Measurements from ENCODE around the gene BCL7C. TPM values are rescaled to one million over a fixed set of nuclear protein-coding genes. Genes with fewer than 3 reads are reported as not detected.
A peak's percentile ranks its signal among the peaks of the same experiment; 100 is the strongest.

BCL7C gene
- total and polyA plus RNA-seq, 2 of the 13 experiments (the other 11 are each of a cell fraction or from before 2014, with no cell fraction given): 17.7 to 33.8 TPM

GRCh38 chr16:30896889-30897733, 3.2 kb upstream of the BCL7C start (continued):
- TF ChIP-seq TRAFD1 (CRISPR knock-in tag; IDR thresholded peaks at IDR 0.05; ENCODE audit: borderline replicate concordance) (no peak), MED13 (CRISPR knock-in tag; IDR thresholded peaks at IDR 0.05) (no peak), CBFB (CRISPR knock-in tag; IDR thresholded peaks at IDR 0.05) (no peak), RORA (CRISPR knock-in tag; IDR thresholded peaks at IDR 0.05) (no peak), HMGXB4 (CRISPR knock-in tag; IDR thresholded peaks at IDR 0.05; ENCODE audit: borderline replicate concordance in 1 of 2, low read depth in 1 of 2) (no peak; a peak in 1 of 4 replicates), ZBTB38 (CRISPR knock-in tag; IDR thresholded peaks at IDR 0.05) (peak; percentile 21; the same call in 1 of the 2 replicates), SMYD3 (CRISPR knock-in tag; IDR thresholded peaks at IDR 0.05) (no peak), ZNF562 (CRISPR knock-in tag; IDR thresholded peaks at IDR 0.05; ENCODE audit: borderline replicate concordance) (no peak), NCOA1 (CRISPR knock-in tag; IDR thresholded peaks at IDR 0.05) (no peak), LBX2 (CRISPR knock-in tag; IDR thresholded peaks at IDR 0.05; ENCODE audit: borderline replicate concordance) (no peak), ZNF30 (CRISPR knock-in tag; IDR thresholded peaks at IDR 0.05) (no peak), MAF1 (CRISPR knock-in tag; IDR thresholded peaks at IDR 0.05; ENCODE audit: borderline replicate concordance) (no peak), ZMYM3 (CRISPR knock-in tag; IDR thresholded peaks at IDR 0.05) (peak; percentile 96), NAIF1 (CRISPR knock-in tag; IDR thresholded peaks at IDR 0.05; ENCODE audit: borderline replicate concordance) (no peak), PHF20 (CRISPR knock-in tag; IDR thresholded peaks at IDR 0.05) (0 out of 2 replicates have a peak, but pooled peaks have one; percentile 30), NPAS2 (CRISPR knock-in tag; IDR thresholded peaks at IDR 0.05; ENCODE audit: borderline replicate concordance) (no peak), SIX4 (CRISPR knock-in tag; IDR thresholded peaks at IDR 0.05) (no peak), ZBTB21 (CRISPR knock-in tag; IDR thresholded peaks at IDR 0.05) (no peak), TARDBP (CRISPR knock-in tag; IDR thresholded peaks at IDR 0.05) (0 out of 2 replicates have a peak, but pooled peaks have one; percentile 11), ISX (CRISPR knock-in tag; conservative IDR thresholded peaks at IDR 0.05) (no peak), AGO1 (IDR thresholded peaks at IDR 0.05; ENCODE audit: low read depth, low read length, poor library complexity, severe bottlenecking) (no peak), MIER3 (CRISPR knock-in tag; IDR thresholded peaks at IDR 0.05; ENCODE audit: borderline replicate concordance) (no peak), ZZZ3 (CRISPR knock-in tag; IDR thresholded peaks at IDR 0.05; ENCODE audit: borderline replicate concordance) (no peak), ZNF451 (CRISPR knock-in tag; IDR thresholded peaks at IDR 0.05) (no peak; the same call in 1 of the 2 replicates), ZNF274 (CRISPR knock-in tag; IDR thresholded peaks at IDR 0.05) (no peak), ZFP62 (CRISPR knock-in tag; IDR thresholded peaks at IDR 0.05) (no peak)

All from HepG2 (cell line).